PC-9 (cell line): ENCODE measurements around the gene EGFLAM.

Source experiments
- EZH2 ChIP-seq: fragments of 200-600 bp; sonication (generic); IDR thresholded peaks from 2 replicates; pipeline ENCODE4 v1.8.0; 2017; ENCODE audit warnings: antibody characterized with exemption, low read depth
- TF ChIP-seq, protein P1 (sequence below): fragments of 200-600 bp; sonication (generic); conservative IDR thresholded peaks from 2 replicates; pipeline ENCODE4 v1.6.1; 2017; ENCODE audit warnings: mixed run types, antibody characterized with exemption, mild to moderate bottlenecking, moderate library complexity

DNA sequence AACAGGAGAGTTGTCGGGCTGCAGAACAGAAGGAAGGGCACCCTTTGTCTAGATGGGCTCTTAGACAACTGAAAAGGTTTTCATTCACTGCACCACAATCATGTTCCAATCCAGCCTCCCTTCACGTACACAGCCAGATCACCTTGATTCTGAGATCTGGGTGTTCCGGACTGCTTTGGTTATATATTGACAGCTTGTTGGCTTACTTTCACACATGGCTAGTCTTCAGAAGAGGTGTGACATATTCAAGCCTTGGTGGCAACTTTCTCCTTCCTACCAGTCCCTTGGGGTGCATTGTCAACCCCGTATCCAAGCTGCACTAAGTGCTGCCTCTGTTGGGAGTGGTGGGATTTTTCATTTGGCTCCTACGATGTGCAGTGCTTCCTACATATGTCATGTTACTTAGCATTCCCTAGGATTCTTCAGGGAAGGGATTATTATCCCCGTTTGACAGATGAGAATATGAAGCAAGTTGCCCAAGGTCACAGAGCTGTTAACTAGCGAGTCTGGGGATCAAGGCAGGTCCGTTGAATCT is 197.5 kb downstream of the EGFLAM start:
- TF ChIP-seq, protein P1, sequence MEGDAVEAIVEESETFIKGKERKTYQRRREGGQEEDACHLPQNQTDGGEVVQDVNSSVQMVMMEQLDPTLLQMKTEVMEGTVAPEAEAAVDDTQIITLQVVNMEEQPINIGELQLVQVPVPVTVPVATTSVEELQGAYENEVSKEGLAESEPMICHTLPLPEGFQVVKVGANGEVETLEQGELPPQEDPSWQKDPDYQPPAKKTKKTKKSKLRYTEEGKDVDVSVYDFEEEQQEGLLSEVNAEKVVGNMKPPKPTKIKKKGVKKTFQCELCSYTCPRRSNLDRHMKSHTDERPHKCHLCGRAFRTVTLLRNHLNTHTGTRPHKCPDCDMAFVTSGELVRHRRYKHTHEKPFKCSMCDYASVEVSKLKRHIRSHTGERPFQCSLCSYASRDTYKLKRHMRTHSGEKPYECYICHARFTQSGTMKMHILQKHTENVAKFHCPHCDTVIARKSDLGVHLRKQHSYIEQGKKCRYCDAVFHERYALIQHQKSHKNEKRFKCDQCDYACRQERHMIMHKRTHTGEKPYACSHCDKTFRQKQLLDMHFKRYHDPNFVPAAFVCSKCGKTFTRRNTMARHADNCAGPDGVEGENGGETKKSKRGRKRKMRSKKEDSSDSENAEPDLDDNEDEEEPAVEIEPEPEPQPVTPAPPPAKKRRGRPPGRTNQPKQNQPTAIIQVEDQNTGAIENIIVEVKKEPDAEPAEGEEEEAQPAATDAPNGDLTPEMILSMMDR: no peak
- no peak for TF ChIP-seq EZH2
